ENCODE measurements around the gene AGPAT3.

Gene AGPAT3

DNA sequence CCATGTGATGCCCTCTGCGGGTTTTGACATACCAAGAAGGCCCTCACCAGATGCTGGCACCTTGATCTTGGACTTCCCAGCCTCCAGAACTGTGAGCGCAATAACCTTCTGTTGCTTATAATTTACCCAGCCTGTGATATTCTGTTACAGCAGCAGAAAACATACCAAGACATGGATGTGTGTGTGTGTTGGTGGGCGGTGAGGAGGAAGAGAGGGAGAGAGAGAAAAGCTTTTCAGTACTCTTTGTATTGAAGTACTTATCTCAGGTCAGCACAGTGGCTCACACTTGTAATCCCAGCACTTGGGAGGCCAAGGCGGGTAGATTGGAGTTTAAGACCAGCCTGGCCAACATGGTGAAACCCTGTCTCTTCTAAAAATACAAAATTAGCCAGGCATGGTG is 170.2 kb downstream of the AGPAT3 start:
- TF ChIP-seq, protein P1, sequence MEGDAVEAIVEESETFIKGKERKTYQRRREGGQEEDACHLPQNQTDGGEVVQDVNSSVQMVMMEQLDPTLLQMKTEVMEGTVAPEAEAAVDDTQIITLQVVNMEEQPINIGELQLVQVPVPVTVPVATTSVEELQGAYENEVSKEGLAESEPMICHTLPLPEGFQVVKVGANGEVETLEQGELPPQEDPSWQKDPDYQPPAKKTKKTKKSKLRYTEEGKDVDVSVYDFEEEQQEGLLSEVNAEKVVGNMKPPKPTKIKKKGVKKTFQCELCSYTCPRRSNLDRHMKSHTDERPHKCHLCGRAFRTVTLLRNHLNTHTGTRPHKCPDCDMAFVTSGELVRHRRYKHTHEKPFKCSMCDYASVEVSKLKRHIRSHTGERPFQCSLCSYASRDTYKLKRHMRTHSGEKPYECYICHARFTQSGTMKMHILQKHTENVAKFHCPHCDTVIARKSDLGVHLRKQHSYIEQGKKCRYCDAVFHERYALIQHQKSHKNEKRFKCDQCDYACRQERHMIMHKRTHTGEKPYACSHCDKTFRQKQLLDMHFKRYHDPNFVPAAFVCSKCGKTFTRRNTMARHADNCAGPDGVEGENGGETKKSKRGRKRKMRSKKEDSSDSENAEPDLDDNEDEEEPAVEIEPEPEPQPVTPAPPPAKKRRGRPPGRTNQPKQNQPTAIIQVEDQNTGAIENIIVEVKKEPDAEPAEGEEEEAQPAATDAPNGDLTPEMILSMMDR (IDR thresholded peaks at IDR 0.05) = no peak
- Histone ChIP-seq H3K27ac (no peak overlapping the region), H3K36me3 (peaks cover 77% of the 10 kb centered on the region), H3K4me1 (ENCODE audit: control insufficient read depth in 1 of 2, insufficient read depth in 1 of 2, low read depth in 1 of 2, low read length in 1 of 2) (no peaks in the 10 kb centered on the region), H3K9me3 (no peaks in the 10 kb centered on the region), H3K4me3 (ENCODE audit: low read depth in 1 of 2, low read length in 1 of 2) (no peak overlapping the region), H3K27me3 (no peaks in the 10 kb centered on the region)

Data from neutrophil (primary cell).